ENCODE results near the gene AFAP1L1.
A peak's percentile ranks its signal among the peaks of the same experiment; 100 is the strongest.

Gene AFAP1L1

DNA sequence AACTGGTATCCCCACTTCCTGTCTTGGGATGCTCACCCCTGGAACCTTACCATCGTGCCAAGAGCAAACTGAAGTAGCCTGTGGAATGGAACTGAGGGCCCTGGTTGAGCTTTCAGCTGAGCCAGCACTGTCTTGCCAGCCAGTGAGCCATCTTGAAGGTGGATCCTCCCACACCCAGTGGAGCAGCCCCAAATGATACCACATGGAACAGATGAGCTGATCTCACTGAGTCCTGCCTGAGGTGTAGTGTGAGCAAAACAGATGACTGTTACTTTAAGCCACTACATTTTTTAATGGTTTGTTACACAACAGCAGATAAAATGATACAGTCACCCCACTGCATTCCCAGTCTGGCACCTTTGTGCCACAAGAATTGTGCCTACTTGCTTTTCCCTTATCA, 84.0 kb downstream of the AFAP1L1 start:
- peak; percentile 67 for DNase-seq

- DNase-seq: peak; percentile 47
These were observed 84.7 kb downstream of the AFAP1L1 start for GRCh38 chr5:149356391-149356790.

- peak; percentile 98 for DNase-seq
These were observed 86.0 kb downstream of the AFAP1L1 start, which contains the start of gene PCYOX1L for GRCh38 chr5:149357370-149358293. PCYOX1L (plus strand) TSS chr5:149358046; CDS start chr5:149358069, 23 bp downstream.

DNA sequence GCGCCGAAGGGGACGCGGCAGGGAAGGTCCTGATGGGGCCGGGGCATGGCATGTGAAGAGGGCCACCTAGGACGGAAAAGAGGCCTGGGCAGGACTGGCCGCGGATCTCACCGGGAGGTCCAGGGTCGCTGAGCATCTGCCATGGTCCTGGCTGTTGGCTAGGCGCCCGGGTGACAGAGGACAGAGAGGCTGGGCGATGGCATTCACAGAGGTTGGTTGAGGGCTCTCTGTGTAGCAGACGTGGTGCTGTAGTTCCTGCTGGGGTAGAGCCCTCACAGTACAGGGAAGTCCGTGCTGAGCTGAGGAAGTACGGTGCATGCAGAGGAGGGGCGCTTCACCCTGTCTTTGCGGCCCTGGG, 86.6 kb downstream of the AFAP1L1 start:
- DNase-seq: peak; percentile 14

DNA sequence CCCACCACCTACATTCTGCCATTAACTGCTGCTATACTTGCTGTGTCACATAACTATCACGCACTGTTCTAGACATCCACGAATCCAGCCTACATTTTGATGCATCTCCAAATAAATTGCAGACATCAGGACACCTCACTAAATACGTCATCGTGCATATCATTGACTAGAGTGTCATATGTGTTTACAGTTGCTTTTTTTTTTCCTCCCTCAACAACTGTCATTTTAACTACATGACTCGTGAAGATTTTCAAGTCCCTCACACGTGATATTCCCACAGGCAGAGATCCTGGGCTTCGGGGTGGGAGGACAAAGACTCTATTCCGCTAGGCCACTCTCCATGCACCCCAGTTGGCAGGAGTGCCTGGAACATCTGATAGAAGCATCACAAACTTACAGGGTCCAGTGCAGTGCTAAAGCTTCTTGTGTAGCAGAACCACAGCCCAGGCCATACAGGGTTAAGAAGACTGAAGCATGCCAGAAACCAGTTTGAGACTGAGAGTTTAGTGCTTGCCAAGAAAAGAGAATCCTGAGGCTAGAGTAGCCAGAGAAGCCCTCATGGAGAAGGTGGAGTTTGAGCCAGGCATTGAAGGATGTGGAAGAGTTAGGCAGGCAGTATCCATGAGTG, 87.3 kb downstream of the AFAP1L1 start:
- DNase-seq: no peak

- no peak for DNase-seq
These were observed 88.6 kb downstream of the AFAP1L1 start for GRCh38 chr5:149360272-149360671.

DNA sequence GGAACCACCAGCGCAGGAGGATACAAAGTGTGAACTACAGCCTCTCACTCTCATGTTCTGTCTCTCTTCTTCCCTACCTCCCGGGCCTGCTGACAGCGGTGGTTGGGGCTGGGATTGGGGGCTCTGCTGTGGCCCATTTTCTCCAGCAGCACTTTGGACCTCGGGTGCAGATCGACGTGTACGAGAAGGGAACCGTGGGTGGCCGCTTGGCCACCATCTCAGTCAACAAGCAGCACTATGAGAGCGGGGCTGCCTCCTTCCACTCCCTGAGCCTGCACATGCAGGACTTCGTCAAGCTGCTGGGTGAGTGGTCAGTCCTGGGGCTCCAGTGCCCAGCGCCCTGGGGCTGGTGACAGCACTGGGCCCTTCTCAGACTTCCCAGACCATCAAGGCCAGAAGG, 90.9 kb downstream of the AFAP1L1 start:
- DNase-seq: no peak

- no peak for DNase-seq
These were observed 91.7 kb downstream of the AFAP1L1 start for GRCh38 chr5:149363358-149363757.

- no peak for DNase-seq
These were observed 92.3 kb downstream of the AFAP1L1 start for GRCh38 chr5:149363936-149364335.

DNA sequence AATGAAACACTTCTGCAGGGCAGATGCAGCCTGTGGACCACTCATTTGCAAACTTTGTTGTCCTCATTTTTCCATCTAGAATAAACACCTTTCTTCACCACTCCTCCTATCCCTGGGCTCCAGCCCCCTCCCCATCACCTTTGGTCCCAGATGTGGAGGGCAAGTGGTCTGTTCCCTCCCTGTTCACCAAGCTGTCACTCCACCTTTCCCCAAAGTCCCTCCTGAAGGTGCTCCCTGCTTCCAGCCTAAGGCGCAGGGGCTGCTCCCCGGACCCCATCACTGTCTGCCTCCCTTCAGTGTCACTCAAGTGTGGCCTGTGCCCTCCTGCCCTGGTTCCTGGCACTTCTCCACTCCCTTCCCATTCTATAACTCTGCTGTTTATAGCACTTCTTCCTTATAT, 93.1 kb downstream of the AFAP1L1 start:
- DNase-seq: no peak

DNA sequence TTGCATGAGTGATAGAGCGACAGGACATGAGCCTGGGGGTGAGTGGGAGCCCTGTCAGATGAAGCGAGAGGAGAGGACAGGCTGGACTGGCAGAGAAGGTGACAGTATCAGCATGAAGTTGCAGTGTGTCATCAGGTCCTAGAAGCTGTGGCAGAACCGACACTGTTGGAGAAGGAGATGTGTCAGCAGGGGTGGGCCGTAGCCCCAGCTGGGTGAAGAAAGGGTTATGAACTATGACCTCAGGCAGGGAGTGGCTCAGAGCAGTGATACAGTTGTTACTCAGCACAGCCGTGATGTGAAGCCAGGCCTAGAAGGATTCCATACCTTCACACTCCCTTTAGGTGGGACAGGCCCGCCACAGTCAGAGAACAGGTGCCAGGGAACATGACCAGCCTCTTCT, 93.8 kb downstream of the AFAP1L1 start:
- DNase-seq: peak; percentile 22

GRCh38 chr5:149366169-149366729, 94.6 kb downstream of the AFAP1L1 start:
- no peak for DNase-seq

DNA sequence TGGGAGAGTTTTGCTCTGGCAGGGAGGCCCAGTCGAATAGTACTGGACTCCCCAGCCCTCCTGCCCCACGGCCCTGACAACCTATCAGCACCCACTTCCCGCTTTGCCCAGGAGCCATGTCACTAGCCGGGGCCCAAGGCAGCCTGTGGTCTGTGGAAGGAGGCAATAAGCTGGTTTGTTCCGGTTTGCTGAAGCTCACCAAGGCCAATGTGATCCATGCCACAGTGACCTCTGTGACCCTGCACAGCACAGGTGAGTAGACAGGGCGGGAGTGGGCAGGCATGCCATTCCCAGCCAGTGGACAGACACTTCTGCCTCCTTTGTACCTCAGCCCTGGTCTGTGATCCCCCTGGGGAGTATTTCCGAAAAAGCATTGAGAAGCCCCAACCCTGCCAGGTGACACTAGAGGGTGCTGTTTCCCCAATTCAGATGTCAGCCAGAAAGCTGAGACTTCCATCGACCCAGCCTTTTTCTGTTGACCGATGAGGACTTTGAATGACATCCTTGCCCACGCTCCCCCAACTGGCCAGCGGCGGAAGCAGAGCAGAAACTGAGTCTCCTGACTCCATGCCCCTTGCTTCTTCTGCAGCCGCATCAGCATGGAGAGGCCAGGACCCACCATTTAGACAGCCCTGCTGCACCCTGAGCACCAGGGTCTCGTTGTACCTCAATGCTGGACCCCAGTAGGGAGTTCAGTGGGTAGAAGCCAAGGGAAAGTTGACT, 95.8 kb downstream of the AFAP1L1 start:
- peak; percentile 53 for DNase-seq

- DNase-seq: no peak
These were observed 96.5 kb downstream of the AFAP1L1 start for GRCh38 chr5:149367972-149368645.

DNA sequence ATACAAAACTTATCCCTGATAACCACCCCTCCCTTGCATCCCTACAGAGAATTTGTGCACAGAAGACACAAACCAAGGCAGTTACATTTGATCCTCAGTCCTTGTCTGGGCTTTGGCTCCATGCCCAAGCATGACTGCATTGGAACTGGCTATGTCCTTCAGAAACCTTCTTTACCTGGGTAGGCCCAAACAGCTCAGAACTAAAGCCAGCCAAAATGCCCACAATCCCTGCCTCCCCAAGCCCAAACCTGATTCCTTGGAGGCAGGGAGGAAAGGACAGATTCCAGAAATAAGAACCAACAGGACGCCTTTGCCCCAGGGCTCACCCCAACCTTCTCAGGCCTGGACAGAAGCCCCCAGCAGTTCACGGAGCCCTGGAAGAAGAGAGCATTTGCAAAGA, 99.2 kb downstream of the AFAP1L1 start:
- DNase-seq: no peak

GRCh38 chr5:149371296-149371962, 99.8 kb downstream of the AFAP1L1 start:
- DNase-seq: peak; percentile 64

DNA sequence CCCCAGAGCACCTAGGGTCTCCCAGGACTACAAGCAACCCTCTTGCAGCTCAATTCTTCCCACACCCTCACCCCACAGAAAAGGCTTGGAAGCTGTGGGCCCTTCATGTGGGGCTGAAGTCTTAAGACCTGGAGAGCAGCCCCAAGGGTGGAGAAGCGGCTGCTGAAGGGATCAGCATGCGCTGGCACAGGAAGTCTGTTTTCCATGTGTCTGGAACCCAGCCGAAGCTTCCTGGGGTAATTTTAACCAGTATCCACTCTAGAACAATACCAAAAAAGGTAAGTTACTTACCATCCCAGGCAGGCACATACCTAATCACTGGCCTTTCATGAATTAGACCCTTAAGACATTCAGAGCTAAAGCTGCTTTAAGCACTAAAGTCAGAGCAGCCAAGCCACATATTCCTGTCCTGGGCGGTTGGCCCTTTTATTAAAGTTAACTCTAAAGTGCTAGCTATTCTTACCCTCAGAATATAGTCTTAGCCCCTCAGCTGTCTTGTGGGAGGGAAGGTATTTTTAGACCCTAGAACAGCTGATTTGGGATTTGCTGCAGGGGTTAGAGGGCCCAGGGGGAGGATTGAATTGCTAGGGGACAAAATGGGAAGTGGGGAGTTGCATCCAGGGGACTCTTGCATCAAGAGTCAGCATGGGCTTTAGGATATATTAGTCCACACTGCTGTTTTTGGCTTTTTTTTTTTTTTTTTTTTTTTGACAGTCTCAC, 100.6 kb downstream of the AFAP1L1 start:
- DNase-seq: no peak

- DNase-seq: no peak
These were observed 101.3 kb downstream of the AFAP1L1 start for GRCh38 chr5:149372932-149373331.

- no peak for DNase-seq
These were observed 102.6 kb downstream of the AFAP1L1 start for GRCh38 chr5:149374303-149374702.

GRCh38 chr5:149374801-149375200, 103.1 kb downstream of the AFAP1L1 start:
- no peak for DNase-seq

- DNase-seq: no peak
These were observed 103.8 kb downstream of the AFAP1L1 start for GRCh38 chr5:149375434-149375833.

All from stimulated activated CD4-positive, alpha-beta T cell treated with anti-CD3 and anti-CD28 coated beads, Interleukin-1b, Interleukin-23, amount 100 ng/mL, for 48 hours (primary cell).